ENCODE measurements around the gene TSHZ2. TPM values are rescaled to one million over a fixed set of nuclear protein-coding genes. Genes with fewer than 3 reads are reported as not detected.

The TSHZ2 gene
- total and polyA plus RNA-seq, 2 of the 4 experiments (the other 2 are of a cell fraction), result under 0.01 to 0.02 TPM

DNA sequence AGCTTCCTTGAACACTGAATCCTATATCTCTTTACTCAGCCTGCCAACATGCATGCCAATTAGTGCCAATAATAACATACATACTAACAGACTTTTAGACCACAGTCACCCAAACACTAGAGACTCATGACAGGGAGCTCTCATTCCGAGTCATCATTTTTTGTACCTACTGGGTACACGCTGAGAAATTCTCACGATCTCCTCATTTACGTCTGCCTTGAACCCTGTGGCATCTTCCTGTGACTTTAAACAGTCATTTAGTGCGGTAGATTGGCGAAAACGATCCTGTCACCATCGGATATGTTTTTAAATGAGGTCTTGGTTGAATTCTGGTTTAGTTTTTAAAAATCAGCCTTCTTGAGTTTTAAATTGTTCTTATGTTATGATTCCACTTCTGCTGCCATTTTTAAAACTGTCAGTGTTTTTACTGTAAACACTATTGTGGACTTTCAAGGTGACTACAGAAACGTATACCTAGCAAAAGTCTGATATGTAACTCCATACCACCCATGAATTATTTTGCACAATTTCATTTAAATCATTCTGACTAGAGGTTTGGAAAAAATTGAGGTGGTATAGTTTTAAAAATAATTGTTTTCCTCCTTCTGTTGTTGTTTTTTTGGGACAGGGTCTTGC lies 275.4 kb downstream of the TSHZ2 start:
- H3K36me3 ChIP-seq (ENCODE audit: control insufficient read depth, insufficient read depth, low read length), result no peaks in the 10 kb centered on the region
- H3K79me1 ChIP-seq (ENCODE audit: low read depth in 1 of 2, low read length in 2 of 2), result no peaks in the 10 kb centered on the region
- H3K56ac ChIP-seq (ENCODE audit: extremely low read depth, insufficient read depth, low read length), result no peak overlapping the region
- H3K18ac ChIP-seq (ENCODE audit: low read depth, low read length), result peak overlapping the region; percentile 6; the same call in 1 of the 2 replicates
- ChIA-PET POLR2A (ENCODE audit: unreplicated experiment) (no interaction called here), CTCF (no interaction called here)
- WGBS, 2 experiments (ENCODE audit: extremely low coverage in 2 of 2, insufficient read length in 1 of 2), result no CpG with 5 or more reads among the region's 9 CpGs
- no peak overlapping the region for H2AK9ac ChIP-seq (replicated peaks; ENCODE audit: low read depth, low read length, poor library complexity)
- no peak overlapping the region for H2BK20ac ChIP-seq (ENCODE audit: low read depth, low read length)
- H4K91ac ChIP-seq (ENCODE audit: insufficient read depth, low read depth, low read length), result no peak overlapping the region; the same call in 1 of the 2 replicates
- H3K27me3 ChIP-seq (ENCODE audit: control insufficient read depth, insufficient read depth, low read length), result no peaks in the 10 kb centered on the region
- no peak overlapping the region for H2BK15ac ChIP-seq (ENCODE audit: low read depth, low read length)
- no peak overlapping the region for H2BK120ac ChIP-seq (ENCODE audit: low read depth, low read length)
- no peaks in the 10 kb centered on the region for H4K20me1 ChIP-seq (ENCODE audit: insufficient read depth, low read length)
- peaks cover 7% of the 10 kb centered on the region; the same call in 1 of the 2 replicates for H3K4me1 ChIP-seq (ENCODE audit: control insufficient read depth, insufficient read depth, low read length)
- no peak overlapping the region for H3K23ac ChIP-seq (ENCODE audit: low read depth, low read length)
- dilution Hi-C loops (cut with HindIII; ENCODE audit: low sequenced_read_pairs, unreplicated experiment), result no loop called here
- no peak overlapping the region for H2AFZ ChIP-seq (replicated peaks; ENCODE audit: low read length, poor library complexity)
- in situ Hi-C loops (cut with MboI; ENCODE audit: low sequenced_read_pairs), result no loop called here
- H2BK5ac ChIP-seq (ENCODE audit: low read depth, low read length, poor library complexity, severe bottlenecking), result no peak overlapping the region
- H3K9ac ChIP-seq (ENCODE audit: low read depth, low read length), result no peak overlapping the region
- H3K4ac ChIP-seq (ENCODE audit: low read depth, low read length), result no peak overlapping the region
- BruUV-seq (replicated peaks), result no TSS peak
- no peak overlapping the region; the same call in 1 of the 2 replicates for H4K5ac ChIP-seq (ENCODE audit: low read depth, low read length)
- H3K9me1 ChIP-seq (ENCODE audit: insufficient read depth, low read length), result no peaks in the 10 kb centered on the region
- no peak overlapping the region for H4K8ac ChIP-seq (ENCODE audit: low read depth in 2 of 2, low read length in 2 of 2)
- peak overlapping the region; percentile 90; the same call in 1 of the 2 replicates for H3K27ac ChIP-seq (ENCODE audit: insufficient read depth, low read length)
- H3K4me3 ChIP-seq (ENCODE audit: insufficient read depth, low read depth, low read length), result no peak overlapping the region
- H3K14ac ChIP-seq (replicated peaks; ENCODE audit: low read depth, low read length), result no peak overlapping the region
- no peaks in the 10 kb centered on the region for H3K9me3 ChIP-seq (ENCODE audit: control insufficient read depth, insufficient read depth, low read length)
- TF ChIP-seq RAD21 (IDR thresholded peaks at IDR 0.05; ENCODE audit: low read length) (no peak), BHLHE40 (IDR thresholded peaks at IDR 0.05; ENCODE audit: low read depth, low read length) (no peak), NFE2L2 (IDR thresholded peaks at IDR 0.05; ENCODE audit: low read depth, low read length) (no peak), RCOR1 (IDR thresholded peaks at IDR 0.05; ENCODE audit: insufficient replicate concordance, low read length) (no peak), CEBPB (IDR thresholded peaks at IDR 0.05; ENCODE audit: low read depth, low read length) (no peak), MAZ (IDR thresholded peaks at IDR 0.05; ENCODE audit: borderline replicate concordance, low read depth, low read length) (no peak), MAFK (IDR thresholded peaks at IDR 0.05; ENCODE audit: low read depth, low read length) (no peak)
- DNase-seq, result no peak
- H2AK5ac ChIP-seq (ENCODE audit: low read depth, low read length), result no peak overlapping the region
- no peak for ATAC-seq (ENCODE audit: low read depth)
- H3K4me2 ChIP-seq (ENCODE audit: low read depth, low read length), result no peak overlapping the region
- intact Hi-C loops (cut with micrococcal nuclease), result no loop called here

All from IMR-90 (cell line).